C1 segment of cervical spinal cord (tissue), 14 donors: ENCODE data around the gene PDCD1LG2.
"Not testable (repeated sequence)": the region's sequence is repeated elsewhere in the genome, so short reads cannot be mapped to it uniquely, and the experiment has no call there.

Experiments used
- DNase-seq, 14 donors: peaks; one replicate each; lab custom pipeline; 2025; lab: John Stamatoyannopoulos, UW

PDCD1LG2 gene

DNA sequence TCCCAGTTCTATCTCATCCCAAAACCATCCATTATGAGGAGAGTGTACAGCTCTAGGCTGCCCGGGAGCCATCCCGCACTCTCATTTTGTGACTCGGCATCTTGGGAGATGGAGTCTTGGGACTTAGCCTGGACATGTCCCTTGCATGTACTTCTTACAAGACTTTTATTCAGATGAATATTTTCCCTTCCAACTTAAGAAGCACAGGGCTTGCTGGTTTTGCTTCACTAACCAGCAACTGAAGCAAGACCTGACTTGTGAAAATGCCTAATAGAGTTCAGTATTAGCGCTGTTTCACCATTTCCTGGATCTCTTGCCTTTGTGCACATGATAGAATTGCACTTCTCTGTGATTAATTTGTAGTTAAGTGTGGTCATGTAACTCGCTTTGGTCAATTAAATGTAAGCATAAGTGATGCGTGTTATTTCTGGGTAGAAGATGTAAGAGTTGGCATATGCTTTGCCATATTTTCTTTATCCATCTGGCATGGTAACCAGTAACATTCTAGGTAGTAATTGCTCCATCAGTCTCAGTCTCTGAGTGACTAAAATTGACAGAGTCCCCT is 55.8 kb downstream of the PDCD1LG2 start:
- no peak for DNase-seq

DNA sequence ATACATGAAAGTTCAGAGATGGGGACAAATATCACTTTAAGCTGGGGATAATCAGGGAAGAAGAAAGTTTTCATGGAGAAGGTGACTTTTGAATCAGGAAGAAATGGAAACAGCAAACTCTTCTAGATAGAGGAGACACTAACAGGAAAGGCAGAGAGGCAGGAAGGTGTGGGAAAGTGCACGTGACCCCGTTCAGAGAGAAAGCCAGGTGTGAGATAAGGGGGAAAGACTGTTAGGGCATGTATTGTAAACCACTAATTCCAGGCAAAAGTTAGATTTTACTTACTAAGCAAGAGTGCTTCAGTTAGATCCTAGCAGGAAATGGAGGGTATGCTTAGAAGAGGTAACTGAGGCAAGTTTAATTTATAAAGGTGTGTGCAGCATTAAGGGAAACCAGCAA is 58.5 kb downstream of the PDCD1LG2 start:
- no peak for DNase-seq

DNA sequence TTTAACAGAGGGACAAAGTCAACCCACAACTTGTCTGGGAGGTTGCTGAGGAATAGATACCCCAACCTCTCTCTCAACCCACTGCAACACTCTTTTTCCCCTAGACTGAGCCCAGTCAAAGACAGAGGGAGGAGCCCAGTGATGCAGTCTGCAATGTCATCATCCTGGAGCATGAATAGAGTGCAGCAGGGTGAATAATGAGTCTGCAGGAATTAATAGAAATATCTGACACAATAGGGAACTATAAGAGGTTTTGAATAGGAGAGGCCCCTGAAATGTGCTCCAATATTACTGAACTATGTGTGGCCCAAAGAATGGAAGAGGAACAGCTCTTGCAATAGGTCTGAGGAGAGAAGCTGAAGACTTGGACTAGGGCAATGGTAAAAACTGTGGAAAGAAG is 59.1 kb downstream of the PDCD1LG2 start:
- DNase-seq: no peak

DNA sequence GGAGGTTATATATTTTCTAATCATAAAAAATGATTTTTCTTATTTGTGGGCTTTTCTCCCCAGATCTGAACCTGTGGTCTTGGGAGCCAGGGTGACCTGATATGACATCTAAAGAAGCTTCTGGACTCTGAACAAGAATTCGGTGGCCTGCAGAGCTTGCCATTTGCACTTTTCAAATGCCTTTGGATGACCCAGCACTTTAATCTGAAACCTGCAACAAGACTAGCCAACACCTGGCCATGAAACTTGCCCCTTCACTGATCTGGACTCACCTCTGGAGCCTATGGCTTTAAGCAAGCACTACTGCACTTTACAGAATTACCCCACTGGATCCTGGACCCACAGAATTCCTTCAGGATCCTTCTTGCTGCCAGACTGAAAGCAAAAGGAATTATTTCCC is 59.6 kb downstream of the PDCD1LG2 start:
- DNase-seq: no peak

DNA sequence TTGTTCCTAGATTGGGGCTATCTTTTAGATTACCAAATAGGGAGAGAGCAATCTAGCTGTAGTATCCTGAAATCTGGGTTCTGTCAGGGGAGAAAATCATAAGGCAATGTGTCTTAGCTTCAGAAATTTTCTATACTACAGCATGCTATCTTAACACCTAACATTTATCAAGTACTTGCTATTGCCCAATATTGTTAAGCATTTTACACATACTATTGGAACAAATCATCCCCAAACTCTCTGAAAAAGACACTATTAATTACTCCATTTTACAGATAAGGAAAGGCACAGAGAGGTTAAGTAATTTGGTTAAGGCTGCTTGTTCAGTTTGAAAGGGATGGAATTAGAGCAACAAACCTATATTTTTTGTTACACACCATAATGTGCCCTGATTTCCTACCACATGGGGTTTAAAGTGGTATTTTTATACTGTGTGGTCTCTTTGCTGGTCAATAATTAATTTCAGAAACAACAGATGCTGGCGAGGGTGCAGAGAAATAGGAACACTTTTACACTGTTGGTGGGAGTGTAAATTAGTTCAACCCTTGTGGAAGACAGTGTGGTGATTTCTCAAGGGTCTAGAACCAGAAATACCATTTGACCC is 61.4 kb downstream of the PDCD1LG2 start:
- DNase-seq: no peak

DNA sequence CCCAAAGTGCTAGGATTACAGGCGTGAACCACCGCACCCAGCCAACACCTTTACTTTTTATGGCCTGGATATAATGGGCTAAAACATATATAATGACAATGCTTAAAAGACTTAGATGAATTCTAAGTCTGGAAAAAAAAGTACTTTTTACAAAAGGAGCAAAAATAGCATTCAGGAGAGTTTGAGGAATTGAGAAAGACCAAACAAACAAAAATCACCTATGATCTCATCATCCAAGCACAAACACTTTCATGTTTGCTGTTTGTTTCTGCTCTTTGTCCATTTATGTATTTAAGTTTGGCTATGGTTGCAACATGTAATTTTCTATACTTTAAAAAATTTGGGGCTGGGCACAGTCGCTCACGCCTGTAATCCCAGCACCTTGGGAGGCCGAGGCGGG is 63.8 kb downstream of the PDCD1LG2 start:
- DNase-seq: no peak

DNA sequence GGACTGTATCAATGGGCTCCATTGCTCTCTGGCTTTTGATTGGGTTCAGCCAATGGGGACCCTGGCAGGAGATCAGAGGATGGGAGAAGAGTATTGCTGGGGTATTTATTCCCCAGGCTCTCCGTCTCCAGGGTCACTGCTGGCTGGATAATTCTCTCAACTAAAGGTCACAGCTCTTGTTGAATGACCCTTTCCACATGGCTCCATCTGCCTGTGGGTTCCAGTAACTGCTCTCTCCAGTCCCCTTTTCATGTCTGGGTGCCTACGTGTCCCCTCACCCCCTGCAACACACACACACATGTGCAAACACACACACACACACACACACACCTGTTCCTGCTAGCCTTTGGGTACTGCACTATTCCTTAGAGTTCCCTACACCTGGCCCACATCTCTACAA is 64.7 kb downstream of the PDCD1LG2 start:
- no peak for DNase-seq

DNA sequence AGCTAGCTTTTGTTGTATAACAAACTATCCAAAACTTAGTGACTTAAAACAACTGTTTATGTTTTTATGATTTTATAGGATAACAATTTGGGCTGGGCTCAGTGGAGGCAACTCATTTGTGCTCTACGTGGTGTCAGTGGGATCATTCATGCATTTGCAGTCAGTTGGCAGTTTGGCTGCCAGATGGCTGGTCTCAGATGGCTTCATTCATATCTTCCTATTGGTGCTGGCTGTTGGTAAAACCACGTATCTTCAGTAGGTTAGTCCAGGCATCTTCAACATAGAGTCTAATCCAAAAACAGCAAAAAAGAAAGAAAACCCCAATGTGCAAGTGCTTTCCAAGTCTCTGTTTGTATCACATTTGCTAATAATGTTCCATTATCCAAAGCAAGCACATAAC is 66.9 kb downstream of the PDCD1LG2 start:
- DNase-seq: no peak

DNA sequence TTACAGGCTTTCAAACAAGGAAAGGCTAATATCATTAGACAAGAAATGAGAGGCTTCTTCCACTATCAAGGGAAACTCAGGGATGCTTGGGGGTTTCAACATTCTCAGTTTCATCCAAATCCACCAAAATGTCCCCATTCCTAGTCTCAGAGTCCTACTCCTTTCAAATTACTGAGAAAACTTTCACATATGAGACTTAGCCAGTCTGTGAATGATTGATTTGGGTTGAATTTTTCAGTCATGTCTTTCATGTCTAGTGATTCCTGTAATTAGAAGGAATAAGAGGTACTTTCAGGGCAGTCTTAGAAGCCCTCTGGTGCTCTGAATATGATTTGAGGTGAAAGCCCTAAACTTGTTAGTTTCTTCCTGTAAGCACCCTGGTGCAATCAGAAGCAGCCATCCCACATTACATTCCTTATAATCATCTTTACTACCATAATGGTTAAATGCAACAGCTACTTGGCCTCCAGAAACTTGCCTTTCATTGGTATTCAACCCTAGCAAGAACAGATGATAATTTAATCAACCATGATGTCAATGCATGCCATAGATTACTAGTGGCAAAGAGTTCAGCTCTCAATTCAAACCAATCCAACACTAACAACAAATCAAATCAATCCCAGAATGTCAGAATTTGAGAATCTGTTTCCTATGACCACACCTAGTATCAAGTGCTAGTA is 67.8 kb downstream of the PDCD1LG2 start:
- no peak for DNase-seq

DNA sequence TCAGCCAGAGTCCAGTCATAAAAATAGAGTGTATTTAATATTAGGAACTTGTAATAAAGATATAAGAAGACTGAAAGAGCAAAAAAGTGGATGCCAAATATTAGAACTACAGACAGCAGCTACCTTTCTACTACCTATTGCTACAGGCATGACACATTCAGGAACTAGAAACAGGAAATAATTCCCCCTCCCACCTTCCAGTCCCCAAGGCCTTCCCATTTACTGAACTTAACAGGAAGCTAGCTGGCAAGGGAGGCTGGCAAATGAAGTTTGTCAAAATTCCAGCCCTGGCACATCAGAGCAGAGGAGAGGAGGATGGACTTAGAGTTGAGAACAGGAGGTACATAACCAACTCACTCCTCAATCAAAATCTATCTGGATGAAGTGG is 68.4 kb downstream of the PDCD1LG2 start:
- DNase-seq: no peak

DNA sequence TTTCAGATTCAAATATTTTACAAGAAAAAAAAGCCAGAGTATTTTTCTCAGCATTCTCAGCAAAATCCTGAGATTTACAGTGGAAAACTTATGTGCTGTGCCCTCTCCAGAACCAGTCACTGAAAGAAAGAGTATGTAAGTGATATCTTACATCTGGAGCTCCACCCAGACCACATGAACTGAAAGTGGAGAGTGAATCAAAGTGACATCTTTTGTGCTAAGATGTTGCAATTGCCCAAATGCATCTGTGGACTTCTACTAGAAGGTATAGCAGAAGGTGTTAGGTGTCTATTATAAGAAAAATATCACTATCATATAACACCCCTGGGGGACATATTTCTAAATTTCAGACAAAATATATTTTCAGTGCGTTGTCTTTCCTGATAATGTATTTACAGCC is 69.5 kb downstream of the PDCD1LG2 start:
- DNase-seq: no peak

DNA sequence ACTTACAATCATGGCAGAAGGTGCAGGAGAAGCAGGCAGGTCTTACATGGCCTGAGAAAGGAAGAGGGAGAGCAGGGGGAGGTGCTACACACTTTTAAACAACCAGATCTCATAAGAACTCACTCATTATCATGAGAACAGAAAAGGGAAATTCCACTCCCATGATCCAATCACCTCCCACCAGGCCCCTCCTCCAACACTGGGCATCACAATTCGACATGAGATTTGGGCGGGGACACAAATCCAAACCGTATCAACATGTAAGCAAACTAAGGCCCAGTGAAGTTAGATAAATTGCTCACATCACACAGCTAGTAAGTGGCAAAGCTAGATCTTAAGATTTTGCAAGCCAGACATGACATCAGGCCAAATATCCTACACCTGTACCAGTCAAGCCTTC is 70.3 kb downstream of the PDCD1LG2 start:
- DNase-seq: no peak

DNA sequence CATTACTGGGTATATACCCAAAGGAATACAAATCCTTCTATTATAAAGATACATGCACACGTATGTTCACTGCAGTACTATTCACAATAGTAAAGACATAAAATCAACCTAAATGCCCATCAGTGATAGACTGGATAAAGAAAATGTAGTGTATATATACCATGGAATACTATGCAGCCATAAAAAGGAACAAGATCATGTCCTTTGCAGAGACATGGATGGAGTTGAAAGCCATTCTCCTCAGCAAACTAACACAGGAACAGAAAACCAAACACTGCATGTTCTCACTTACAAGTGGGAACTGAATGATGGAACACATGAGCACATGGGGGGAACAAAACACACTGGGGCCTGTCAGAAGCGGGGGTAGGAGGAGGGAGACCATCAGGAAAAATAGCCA is 71.4 kb downstream of the PDCD1LG2 start:
- not testable (repeated sequence) for DNase-seq

DNA sequence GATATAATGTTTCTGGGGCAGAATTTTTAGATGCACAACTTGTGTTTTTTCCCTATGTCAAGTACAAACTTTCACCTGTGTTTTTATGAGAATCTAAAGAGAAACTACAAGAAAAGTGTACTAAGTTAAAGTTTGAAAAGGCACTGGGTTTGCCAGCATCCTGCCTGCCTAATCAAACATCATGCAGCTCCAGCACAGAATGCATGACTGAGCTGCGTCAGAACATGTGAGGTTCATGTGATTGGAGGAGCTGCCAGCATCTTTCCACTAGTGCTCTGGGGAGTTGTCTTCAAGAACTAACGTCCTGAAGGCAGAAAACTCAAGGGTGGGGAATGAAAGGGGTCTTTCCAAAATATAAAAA is 72.5 kb downstream of the PDCD1LG2 start:
- peak in 1 of 14 donors; percentile 10 for DNase-seq

DNA sequence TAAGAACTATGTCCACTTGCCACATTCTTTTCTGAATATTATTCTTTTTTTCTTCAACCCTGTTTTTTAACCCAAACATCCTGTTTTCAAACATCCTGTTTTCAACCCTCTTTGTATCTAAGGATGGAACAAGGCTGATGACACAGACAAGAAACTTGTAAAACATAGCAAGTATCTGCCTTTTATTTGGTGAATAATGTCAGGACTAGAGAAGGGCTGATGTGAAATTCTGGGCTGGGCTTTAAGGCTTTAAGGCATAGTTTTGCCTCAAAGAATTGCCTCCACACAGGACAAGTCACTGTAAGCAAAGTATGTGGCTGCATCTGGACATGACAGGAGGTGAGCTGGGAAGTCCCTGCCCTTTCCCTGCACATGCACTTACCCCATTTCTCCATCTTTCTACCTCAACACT is 76.1 kb downstream of the PDCD1LG2 start:
- no peak for DNase-seq

DNA sequence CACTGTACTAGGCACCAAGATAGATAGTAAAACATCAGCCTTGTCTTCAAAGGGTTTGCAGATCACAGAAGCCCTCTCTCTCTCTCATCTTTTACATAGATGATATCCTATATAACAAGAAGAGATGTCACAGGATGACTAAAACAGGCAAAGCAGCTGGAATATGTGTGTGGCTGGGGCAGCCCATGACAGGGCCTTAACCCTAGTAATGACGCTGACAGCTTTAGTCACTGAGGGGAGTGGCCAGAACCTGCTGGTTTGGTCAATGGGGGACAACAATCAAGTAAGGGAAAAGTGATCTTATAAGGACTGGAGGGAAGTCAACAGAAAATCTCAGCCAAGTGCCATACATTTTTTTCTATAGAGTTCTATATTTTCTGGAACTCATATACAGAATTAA is 76.7 kb downstream of the PDCD1LG2 start:
- DNase-seq: no peak

DNA sequence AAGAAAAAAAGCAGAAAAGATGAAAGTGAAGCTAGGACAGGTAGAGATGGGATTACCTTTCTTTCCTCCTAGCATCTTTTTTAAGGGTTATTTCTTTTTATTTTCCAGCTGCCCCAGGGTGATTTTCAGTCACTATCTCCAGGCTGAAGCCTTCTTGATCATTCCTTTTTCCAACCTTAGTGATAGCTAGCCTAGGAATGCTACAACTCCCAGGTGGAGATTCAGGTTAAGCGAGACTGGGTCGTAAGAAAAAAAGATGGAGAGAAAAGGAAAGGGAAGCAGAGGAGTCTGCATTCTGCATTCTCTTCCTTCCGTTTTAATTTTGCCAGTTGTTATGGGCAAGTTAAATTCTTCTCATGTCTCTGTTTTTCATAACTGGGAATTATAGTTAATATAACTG is 81.9 kb downstream of the PDCD1LG2 start:
- no peak for DNase-seq

DNA sequence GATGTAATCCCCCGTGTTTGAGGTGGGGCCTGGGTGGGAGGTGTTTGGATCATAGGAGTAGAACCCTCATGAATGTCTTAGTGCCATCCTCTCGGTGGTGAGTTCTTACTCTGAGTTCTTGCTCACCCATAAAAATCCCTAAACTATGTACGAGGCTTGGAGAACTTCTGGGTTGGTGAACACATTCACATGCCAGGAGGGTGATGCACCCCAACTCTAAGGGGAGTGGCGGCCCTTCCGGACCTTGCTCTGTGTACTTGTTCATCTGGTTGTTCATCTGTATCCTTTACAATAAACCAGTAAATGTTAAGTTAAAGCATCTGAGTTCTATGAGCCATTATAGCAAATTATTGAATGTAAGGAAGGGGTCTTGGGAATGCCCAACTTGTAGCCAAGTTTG is 82.6 kb downstream of the PDCD1LG2 start:
- DNase-seq: no peak

DNA sequence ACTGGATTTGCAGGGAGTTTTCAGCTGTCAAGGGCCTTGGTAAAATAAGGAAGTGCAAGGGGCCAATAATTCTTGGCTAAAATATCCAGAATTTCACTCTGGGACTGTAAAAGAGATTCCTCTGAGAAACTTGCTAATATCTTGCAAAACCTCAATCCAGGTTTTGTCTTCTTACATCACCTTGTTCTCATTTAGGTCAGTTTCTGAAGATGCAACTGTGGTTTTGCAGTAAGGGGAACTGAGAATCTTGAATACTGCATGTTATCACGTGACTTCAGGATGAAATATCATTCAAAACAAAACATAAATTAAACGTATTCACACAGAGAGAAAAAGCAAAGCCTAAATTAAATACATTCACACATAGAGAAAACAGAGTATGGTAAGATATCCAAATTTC is 83.6 kb downstream of the PDCD1LG2 start:
- DNase-seq: no peak

DNA sequence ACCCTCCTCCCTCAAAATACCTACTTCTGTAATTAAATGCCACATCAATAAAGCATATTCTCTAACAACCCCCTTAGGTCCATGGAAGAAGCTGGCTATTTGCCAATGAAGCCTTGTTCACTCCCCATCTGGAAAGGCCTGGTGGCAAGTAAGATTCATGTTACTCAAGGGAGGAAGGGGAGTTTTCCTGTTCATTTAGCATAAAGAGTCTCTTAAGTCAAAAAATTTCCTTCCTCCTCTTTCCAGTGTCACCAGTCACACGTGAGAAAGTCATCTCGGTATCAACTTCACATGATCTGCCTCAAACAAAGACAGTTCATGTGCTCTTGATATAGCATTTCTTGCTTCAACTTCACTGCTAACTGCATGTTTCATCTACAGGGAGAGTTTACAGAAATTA is 85.8 kb downstream of the PDCD1LG2 start:
- DNase-seq: no peak

DNA sequence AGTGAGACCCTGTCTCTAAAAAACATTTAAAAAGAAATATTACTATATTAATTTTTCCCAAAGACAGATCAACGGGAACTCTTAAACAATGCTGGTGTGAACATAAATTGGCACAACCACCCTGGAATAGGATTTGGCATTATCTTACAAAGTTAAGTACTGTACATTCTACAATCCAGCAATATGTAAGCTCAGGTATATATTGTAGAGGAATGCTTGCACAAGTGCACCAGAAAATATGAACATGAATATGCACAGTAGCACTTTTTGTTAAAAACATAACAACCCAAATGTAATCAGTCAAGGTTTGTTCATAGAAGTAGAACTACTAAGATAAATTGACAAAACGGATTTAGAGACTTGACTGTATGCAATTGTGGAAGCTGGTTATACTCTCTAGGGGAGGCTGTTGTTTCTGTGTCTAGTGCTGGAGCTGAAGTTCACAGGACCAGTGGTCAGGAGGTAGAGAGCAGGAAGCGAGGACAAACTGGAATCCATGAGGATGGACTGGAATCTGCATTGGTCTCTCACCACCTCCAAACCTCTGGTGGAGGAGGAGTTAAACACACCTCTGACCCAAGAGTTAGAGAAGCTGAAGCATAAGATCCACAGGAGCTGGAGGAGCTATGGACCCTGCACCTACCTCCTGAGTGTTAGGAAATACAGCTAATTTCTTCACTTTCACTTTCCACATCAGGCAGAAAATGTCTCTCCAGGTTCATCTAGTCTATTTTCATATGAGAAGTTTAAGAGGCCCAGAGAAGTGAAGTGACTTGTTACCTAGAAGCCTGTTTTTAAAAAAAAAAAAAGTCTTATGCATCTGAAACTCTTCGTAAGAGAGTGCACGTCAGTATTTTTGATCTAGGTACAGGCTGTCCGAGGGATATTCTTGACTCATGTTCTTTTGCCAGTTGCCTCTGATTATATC is 98.2 kb downstream of the PDCD1LG2 start:
- peak in 1 of 14 donors; percentile 1 for DNase-seq

DNA sequence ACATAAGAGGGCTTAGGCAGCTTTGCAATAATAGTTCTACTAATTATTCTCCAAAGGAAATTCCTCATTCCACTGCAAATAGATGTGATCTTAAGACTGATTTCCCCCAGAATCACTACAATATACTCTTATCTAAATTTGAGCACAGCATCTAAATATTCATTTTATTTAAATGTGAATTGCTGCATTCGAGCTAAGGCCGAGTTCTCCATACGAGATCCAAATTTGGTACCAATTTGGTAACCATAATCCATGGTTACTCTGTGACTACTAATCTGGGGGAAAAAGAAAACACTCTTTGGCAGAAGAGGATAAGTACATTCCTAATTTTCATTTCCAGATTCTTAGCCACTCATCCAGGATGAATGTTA is 98.9 kb downstream of the PDCD1LG2 start:
- no peak for DNase-seq

DNA sequence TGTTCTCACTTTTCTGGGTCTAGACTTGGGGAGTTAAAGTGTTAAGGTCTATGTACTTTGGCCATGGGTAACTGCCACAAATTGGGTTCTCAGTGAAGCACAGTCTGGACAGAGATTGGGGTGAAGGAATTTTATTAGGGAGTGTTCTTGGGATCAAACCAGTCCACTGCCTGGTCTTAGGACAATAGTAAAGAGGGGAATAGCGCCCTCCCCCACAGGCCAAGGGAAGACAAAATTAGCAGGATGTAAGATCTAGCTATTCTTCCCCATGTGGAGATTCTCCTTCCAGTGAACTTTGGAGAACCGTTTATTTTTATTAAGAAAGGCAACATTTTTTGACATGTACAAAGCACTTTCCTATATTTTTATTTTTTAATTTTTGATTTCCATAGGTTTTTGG is 100.2 kb downstream of the PDCD1LG2 start:
- no peak for DNase-seq
